Caki2 (cell line): ENCODE measurements around the gene PPP1R10. TPM values are rescaled to one million over a fixed set of nuclear protein-coding genes. Genes with fewer than 3 reads are reported as not detected.
"Not testable (repeated sequence)": the region's sequence is repeated elsewhere in the genome, so short reads cannot be mapped to it uniquely, and the experiment has no call there.

Source experiments
- DNase-seq: peaks from one replicate; pipeline ENCODE4 v3.0.0-alpha.2; 2015; ENCODE audit warnings: low read depth
- in situ Hi-C: cut with HindIII; loops from 2 replicates; pipeline ENCODE4 v1.10.0; 2016; ENCODE audit warnings: low sequenced_read_pairs, low pct_unique_long_range_greater_than_20kb, mixed read lengths
- total RNA-seq: library from RNA; depleted of rRNA; stranded (reverse); fragments of >200 nt; shearing (Covaris generic); gene quantifications from 2 replicates; pipeline ENCODE4 v1.2.3, GENCODE V29; 2014; ENCODE audit warnings: low replicate concordance

The PPP1R10 gene
- total RNA-seq, 1 experiment from 2014 or later = 10.8 TPM

DNA sequence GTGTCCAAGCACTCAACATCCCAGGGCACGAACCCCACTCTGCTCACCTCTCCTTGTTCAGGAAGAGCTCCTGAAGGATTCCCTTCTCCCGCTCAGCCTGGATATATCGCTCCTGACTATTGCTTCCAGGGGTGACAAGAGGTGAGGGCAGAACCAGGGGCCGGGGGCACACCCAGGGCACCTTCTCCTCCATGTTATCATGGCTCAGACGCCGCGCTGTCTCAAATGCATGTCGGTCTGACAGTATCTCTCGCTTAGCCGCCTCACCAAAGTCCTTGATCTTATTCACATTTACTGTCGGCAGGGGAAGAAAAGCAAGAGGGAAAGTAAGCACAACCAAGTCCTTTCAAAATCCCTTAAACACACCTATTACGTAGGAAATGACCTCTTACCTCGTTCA lies 13.1 kb downstream of the PPP1R10 start:
- in situ Hi-C loops = no loop called here
- no peak for DNase-seq

DNA sequence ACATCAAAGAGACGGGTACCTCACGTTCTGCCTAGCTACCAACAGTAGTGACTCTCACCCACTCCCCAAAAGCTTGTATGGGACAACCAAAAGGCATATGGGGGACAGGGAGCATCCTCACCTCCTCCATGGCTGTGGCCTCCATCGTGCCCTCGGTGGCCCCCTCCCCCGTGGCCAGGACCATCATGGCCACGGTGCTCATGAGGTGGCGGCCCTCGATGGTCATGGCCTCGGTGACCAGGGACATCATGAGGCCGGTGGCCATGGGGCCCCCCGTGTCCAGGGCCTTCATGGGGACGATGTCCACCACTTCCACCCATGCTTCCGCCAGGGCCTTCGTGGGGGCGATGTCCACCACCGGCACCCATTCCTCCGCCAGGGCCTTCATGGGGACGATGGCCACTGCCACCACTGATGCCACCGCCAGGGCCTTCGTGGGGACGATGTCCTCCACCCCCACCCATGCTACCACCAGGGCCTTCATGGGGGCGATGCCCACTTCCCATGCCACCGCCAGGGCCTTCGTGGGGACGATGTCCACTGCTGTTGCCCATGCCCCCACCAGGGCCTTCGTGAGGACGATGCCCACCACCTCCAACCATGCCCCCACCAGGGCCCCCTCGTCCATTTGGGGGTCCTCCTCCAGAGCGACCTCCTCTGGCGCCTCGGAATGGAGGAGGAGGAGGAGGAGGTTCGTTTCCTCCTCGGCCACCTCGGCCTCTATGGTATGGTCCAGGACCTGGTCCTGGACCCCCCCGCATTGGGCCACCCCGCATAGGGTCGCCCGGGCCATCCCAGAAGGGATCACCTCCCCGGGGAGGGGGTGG lies 15.0 kb downstream of the PPP1R10 start:
- no peak for DNase-seq
- in situ Hi-C loops = no loop called here

DNA sequence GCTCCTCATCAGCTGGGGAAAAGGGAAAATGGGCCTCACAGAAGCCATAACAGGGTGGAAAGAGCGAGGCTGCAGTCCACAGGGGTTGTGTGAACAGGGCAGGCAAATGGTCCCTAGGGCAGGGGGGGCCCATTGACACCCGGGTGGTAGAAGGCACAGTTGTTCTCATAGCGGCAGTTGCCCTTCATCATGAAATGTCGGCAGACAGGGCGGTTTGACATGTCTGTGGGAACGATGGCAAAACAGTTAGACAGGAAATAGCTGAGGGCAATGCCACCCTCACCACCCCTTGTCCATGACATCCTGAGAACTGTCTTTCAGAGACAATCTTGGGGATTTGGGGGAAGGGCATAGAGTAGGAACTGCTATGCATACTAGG lies 15.6 kb downstream of the PPP1R10 start:
- no peak for DNase-seq
- in situ Hi-C loops = no loop called here

DNA sequence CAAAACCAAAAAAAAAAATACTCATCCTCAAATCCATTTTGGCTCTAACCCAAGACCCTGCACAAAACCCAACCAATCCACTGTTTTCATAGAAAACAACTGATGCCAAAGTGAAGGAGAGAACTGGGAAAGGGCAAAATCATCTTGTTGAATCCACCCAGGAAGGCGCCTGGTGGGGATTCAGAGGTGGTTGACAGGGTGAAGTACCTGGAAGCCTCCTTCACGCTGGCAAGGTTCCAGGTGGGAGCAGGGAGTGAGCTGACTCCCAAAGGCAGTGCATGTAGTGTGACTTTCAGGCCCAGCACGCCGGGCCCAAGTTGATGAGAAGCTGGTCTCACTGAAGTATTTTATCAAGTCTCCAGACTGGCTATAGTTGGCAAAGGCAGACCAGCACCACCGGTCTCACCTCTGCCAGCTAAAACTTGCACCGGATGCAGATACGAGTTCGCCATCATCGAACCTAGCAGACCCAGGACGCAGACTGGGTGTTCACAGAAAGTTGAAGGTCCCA lies 16.5 kb downstream of the PPP1R10 start:
- in situ Hi-C loops = no loop called here
- no peak for DNase-seq

DNA sequence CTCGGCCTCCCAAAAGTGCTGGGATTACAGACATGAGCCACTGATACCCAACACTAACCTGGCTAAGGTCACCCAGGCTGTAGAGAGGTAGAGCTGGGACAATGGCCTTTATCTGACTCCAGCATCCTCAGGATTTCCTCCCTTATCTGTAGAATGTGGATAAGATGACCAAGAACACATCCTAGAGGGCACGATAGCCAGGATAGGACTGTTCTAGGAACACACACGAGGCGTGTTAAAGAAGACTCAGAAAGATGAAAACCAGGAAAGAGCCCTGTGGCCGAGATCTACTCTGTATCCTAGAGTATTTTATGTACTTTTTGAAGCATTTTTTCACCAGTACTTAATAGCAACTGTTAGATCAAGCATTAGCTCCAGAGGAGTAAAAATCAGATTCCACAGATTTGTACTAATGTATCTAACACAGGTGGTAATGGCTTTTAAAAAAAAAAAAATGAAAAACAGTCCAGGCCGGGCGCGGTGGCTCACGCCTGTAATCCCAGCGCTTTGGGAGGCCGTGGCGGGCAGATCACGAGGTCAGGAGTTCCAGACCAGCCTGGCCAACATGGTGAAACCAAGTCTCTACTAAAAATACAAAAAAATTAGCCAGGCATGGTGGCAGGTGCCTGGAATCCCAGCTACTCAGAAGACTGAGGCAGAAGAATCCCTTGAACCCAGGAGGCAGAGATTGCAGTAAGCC lies 17.3 kb downstream of the PPP1R10 start:
- in situ Hi-C loops = no loop called here
- no peak for DNase-seq

DNA sequence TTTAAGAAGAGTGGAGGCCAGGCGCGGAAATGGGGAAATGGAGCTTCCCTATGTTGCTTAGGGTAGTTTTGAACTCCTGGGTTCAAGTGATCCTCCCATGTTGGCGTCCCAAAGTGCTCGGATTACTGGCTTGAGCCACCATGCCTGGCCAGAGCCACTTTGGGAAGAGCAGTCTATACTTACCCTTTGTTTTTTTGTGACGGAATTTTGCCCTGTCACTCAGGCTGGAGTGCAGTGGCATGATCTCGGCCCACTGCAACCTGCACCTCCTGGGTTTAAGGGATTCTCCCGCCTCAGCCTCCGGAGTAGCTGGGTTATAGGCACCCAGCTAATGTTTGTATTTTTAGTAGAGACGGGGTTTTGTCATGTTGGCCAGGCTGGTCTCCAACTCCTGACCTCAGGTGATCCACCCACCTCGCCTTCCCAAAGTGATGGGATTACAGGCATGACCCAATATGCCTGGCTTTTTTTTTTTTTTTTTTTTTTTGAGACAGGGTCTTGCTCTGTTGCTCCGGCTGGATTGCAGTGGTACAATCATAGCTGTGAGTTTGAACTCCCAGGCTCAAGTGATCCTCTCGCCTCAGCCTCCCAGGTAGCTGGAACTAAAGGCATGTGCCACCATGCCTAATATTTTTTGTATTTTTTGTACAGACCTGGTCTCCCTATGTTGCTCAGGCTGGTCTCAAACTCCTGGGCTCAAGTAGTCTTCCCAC lies 18.0 kb downstream of the PPP1R10 start:
- DNase-seq = no peak
- in situ Hi-C loops = no loop called here

DNA sequence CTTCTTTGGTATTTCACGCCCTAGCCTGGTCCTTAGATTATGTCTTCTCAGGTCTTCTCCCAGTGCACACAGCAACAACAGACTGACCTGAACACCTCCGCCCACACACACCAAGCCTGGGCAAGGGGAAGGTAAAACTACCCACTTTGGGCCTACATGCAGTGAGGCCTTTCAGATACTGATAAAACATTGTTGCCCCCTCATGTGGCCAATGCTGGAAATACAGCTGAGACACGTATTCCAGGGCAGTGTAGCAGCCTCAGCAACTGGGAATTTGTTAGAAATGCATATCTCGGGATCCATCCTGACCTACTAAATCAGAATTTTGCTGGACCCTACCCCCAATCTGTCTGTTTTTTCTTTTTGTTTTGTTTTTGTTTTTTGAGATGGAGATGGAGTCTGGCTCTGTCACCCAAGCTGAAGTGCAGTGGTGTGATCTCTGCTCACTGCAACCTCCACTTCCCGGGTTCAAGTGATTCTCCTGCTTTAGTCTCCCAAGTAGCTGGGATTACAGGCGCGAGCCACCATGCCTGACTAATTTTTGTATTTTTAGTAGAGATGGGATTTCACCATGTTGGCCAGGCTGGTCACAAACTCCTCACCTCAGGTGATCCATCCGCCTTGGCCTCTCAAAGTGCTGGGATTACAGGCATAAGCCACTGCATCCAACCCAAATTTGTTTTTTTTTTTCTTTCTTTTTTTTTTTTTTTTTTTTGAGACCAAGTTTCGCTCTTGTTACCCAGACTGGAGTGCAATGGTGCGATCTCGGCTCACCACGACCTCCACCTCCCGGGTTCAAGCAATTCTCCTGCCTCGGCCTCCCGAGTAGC lies 19.5 kb downstream of the PPP1R10 start:
- in situ Hi-C loops = not testable (repeated sequence)
- peak; percentile 54 for DNase-seq

DNA sequence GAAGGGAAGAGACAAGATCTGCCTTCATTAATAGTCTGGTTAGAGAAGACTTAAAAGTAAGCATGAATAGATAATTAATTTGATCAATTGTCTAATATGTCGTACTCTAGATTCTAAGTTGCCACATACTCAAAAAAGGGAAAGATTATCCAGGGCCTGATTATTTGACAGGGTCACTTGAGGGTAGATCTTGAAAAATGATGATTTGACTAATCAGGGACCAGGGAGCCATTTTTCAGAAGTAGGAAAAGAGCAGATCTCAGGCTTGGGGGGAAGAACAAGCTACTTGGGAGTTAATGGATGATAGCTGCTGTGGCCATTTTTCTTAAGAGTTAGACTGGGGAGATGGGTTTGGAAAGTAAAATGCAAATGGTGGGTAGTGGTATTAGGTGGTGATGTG lies 24.8 kb downstream of the PPP1R10 start:
- in situ Hi-C loops = no loop called here
- no peak for DNase-seq

DNA sequence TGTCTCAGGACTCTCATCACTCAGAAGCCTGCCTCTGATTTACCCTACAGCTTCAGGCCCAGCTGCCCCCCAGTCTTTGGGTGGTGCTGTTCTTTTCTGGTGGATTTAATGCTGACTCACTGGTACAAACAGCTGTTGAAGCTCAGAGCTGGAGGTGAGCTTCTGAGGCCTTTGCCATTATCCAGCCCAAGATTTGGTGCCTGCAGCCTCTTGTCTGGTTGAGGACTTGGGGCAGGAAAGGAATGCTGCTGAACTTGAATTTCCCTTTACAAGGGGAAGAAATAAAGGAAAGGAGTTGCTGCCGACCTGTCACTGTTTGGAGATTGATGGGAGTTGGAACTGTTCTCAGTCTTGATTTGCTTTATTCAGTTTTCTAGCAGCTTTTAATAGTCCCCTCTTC lies 26.0 kb downstream of the PPP1R10 start:
- in situ Hi-C loops = no loop called here

DNA sequence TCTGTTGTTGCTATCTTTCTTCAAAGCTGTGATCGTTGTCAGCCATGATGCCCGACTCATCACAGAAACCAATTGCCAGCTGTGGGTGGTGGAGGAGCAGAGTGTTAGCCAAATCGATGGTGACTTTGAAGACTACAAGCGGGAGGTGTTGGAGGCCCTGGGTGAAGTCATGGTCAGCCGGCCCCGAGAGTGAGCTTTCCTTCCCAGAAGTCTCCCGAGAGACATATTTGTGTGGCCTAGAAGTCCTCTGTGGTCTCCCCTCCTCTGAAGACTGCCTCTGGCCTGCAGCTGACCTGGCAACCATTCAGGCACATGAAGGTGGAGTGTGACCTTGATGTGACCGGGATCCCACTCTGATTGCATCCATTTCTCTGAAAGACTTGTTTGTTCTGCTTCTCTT lies 26.5 kb downstream of the PPP1R10 start:
- in situ Hi-C loops = no loop called here
- no peak for DNase-seq

More for the DNA sequence above, 26.0 kb downstream of the PPP1R10 start:
- DNase-seq = peak; percentile 23

DNA sequence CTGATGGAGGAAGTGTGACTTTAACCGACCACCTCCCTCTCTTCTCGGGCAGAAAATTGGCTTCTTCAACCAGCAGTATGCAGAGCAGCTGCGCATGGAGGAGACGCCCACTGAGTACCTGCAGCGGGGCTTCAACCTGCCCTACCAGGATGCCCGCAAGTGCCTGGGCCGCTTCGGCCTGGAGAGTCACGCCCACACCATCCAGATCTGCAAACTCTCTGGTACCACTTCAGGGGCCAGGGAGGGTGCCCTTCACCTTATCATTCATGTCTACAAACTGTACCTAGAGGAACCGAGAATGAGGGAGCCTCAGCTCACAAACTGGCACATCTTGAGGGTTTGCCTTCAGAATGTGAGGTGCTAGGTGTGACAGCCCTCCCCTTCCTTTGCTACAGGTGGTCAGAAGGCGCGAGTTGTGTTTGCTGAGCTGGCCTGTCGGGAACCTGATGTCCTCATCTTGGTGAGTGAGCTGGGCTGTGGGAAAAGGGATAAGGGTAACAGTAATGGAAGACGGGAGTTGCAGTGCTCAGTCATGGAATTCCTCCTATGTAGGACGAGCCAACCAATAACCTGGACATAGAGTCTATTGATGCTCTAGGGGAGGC lies 27.2 kb downstream of the PPP1R10 start:
- in situ Hi-C loops = no loop called here

DNA sequence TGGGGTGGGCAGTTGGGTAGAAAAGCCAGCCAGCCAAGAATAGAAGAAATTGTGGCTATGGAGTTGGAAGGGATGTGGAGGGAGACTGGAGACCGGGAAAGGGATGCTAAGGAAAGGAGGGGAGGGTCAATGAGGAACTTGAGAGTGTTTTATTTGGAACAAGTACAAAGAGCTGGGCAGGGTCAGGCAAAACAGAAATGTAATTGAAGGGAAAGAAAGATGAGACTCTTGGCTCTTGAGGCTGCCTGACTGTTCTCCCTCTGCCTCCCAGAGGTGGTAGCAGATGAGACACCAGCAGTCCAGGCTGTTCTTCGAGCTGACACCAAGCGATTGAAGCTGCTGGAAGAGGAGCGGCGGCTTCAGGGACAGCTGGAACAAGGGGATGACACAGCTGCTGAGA lies 33.1 kb downstream of the PPP1R10 start:
- DNase-seq = no peak
- in situ Hi-C loops = no loop called here

More for the DNA sequence above, 27.2 kb downstream of the PPP1R10 start:
- DNase-seq = no peak

DNA sequence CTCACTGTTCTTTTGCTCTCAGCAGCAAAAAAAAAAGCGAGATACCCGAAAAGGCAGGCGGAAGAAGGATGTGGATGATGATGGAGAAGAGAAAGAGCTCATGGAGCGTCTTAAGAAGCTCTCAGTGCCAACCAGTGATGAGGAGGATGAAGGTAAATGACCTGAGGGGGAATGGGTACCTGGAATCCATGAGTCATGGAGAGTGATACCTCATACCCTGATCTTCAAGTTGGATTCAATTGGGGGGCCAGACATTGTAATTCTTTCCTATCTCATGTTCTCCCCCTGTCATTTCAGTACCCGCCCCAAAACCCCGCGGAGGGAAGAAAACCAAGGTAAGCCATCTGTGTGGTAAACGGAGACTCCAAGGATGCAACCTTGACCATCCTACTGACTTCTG lies 39.0 kb downstream of the PPP1R10 start:
- in situ Hi-C loops = no loop called here
- no peak for DNase-seq

DNA sequence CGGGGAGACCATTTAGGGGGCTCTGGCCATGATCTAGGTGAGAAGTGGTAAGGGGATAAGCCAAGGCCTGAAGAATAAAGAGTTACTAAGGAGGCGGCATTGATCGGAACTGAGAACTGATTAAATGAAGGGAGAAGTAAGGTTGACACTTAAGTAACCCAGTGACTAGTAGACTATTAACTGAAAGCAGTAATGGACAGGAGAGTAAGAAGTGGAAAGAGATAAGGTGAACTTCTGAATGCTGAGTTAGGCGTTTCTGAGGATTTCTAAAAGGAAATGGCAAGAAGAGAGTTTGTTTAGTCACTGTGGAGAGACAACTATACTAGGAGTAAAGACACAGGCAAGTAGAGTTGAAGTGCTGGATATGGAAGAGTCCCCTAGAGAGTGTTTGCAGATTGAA lies 43.9 kb downstream of the PPP1R10 start:
- DNase-seq = no peak
- in situ Hi-C loops = no loop called here

DNA sequence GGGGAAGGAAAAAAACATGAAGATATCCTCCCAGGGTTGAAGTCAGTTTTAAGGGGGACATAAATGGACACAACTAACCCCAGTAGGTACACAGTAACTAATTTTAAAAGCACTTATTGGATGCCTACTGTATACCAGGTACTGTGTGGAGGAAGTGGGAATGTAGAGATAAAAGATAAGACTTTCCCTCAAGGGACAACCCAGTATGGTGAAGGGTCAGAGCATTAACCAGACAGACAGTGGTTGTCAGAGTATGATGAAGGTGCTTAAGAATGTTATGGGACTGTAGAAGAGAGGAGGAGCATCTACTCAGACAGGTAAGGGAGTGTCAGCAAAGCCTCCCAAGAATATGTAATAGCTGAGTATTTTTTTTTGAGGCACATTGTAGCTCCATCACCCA lies 44.9 kb downstream of the PPP1R10 start:
- in situ Hi-C loops = no loop called here
- no peak for DNase-seq

DNA sequence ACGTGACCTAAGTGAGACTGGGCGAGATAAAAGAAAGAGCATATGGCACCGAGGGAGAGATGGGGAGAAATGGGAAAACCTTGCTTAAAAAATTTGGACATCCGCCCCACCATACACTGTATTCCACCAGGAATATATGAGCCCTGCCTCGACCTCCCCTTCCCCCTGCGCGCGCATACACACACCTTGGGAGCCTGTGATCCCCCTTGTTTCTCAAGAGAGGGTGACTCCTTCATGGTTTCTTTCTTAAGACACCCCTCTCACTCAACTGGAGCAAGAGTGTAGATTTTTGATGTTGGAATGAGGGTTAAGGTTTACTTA lies 45.3 kb downstream of the PPP1R10 start:
- in situ Hi-C loops = no loop called here
- DNase-seq = no peak

DNA sequence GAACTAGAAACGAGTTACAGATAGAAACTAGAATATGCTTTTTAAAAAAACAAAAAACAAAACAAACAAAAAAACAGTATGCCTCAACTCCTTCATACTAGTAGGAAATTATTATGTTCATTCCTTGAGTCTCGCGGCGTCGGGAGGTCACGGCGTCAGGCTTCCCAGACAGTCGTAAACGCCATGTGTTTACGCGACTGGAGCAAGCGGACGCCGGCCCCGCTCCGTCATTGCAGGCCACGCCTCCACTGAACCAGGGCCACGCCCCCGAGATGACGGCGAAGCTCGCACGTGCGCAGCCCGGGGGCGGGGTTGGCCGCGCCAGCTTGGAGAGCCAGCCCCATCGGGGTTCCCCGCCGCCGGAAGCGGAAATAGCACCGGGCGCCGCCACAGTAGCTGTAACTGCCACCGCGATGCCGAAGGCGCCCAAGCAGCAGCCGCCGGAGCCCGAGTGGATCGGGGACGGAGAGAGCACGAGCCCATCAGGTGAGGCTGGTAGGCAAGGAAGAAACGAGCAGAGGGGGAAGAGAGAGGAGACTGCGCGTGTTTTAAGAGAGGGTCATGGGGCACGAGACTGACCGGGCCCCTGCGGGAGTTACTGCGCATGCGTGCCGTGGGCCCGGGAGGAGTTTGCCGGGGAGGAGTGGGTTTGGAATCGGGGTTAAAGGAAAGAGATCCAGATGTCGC lies 45.8 kb downstream of the PPP1R10 start, which contains the start of gene ABCF1:
TSS of gene ABCF1 (plus strand) at position 368 of the 687 bp plus-strand sequence. CDS start at position 414, 46 bp downstream.
- in situ Hi-C loops = no loop called here
- DNase-seq = peak; percentile 97
